GM19467 (cell line): ENCODE results near the gene CDK15.

Experiments
- ATAC-seq: cut with Tn5 transposase; IDR thresholded peaks from one replicate; pipeline ENCODE4 v1.9.1; 2021; ENCODE audit warnings: mild to moderate bottlenecking, moderate library complexity; ENCODE audit not compliant: unreplicated experiment

The CDK15 gene

GRCh38 chr2:201860636-201861066, 54.3 kb downstream of the CDK15 start:
- peak; percentile 77 for ATAC-seq

GRCh38 chr2:201862843-201863242, 56.5 kb downstream of the CDK15 start:
- ATAC-seq, result no peak

GRCh38 chr2:201866643-201867473, 60.5 kb downstream of the CDK15 start:
- no peak for ATAC-seq

GRCh38 chr2:201871471-201871870, 65.1 kb downstream of the CDK15 start:
- ATAC-seq, result no peak

- no peak for ATAC-seq
Measured at GRCh38 chr2:201872591-201872990, 66.3 kb downstream of the CDK15 start.

GRCh38 chr2:201879996-201880395, 73.7 kb downstream of the CDK15 start:
- no peak for ATAC-seq

- peak; percentile 10 for ATAC-seq
Measured at GRCh38 chr2:201880579-201880978, 74.2 kb downstream of the CDK15 start.

GRCh38 chr2:201880993-201881611, 74.8 kb downstream of the CDK15 start:
- ATAC-seq, result peak; percentile 49

- ATAC-seq, result no peak
Measured at GRCh38 chr2:201881741-201882140, 75.4 kb downstream of the CDK15 start.

- peak; percentile 56 for ATAC-seq
Measured at GRCh38 chr2:201882353-201883090, 76.2 kb downstream of the CDK15 start.

- ATAC-seq, result no peak
Measured at GRCh38 chr2:201883606-201884369, 77.5 kb downstream of the CDK15 start.

- no peak for ATAC-seq
Measured at GRCh38 chr2:201886504-201886903, 80.2 kb downstream of the CDK15 start.

- ATAC-seq, result no peak
Measured at GRCh38 chr2:201887773-201888425, 81.6 kb downstream of the CDK15 start.

- ATAC-seq, result no peak
Measured at GRCh38 chr2:201888426-201888800, 82.1 kb downstream of the CDK15 start.

GRCh38 chr2:201890453-201890852, 84.1 kb downstream of the CDK15 start:
- ATAC-seq, result no peak

GRCh38 chr2:201891676-201892075, 85.3 kb downstream of the CDK15 start:
- ATAC-seq, result no peak

- no peak for ATAC-seq
Measured at GRCh38 chr2:201892516-201892915, 86.2 kb downstream of the CDK15 start.

- peak; percentile 60 for ATAC-seq
Measured at GRCh38 chr2:201900362-201900761, 94.0 kb downstream of the CDK15 start.

GRCh38 chr2:201901786-201902185, 95.4 kb downstream of the CDK15 start:
- no peak for ATAC-seq
